ENCODE results near the gene GSX1.
"Not testable (repeated sequence)": the region's sequence is repeated elsewhere in the genome, so short reads cannot be mapped to it uniquely, and the experiment has no call there.

The GSX1 gene

GRCh38 chr13:27796544-27797227 is 4.4 kb downstream of the GSX1 start:
- Histone ChIP-seq H3K27me3 (ENCODE audit: control insufficient read depth, insufficient read depth, low read length) (peaks cover 87% of the 10 kb centered on the region), H3K36me3 (ENCODE audit: control insufficient read depth, insufficient read depth, low read length) (no peaks in the 10 kb centered on the region), H3K4me3 (ENCODE audit: low read length) (no peak overlapping the region), H3K9me3 (ENCODE audit: control insufficient read depth, low read length) (no peaks in the 10 kb centered on the region), H3K4me1 (ENCODE audit: control insufficient read depth, insufficient read depth, low read length) (peaks cover 9% of the 10 kb centered on the region), H3K9ac (ENCODE audit: low read length) (no peak overlapping the region)

- Histone ChIP-seq H3K9me3 (ENCODE audit: control insufficient read depth, low read length) (no peaks in the 10 kb centered on the region), H3K27me3 (ENCODE audit: control insufficient read depth, insufficient read depth, low read length) (peaks cover 81% of the 10 kb centered on the region), H3K9ac (ENCODE audit: low read length) (no peak overlapping the region), H3K36me3 (ENCODE audit: control insufficient read depth, insufficient read depth, low read length) (no peaks in the 10 kb centered on the region), H3K4me3 (ENCODE audit: low read length) (no peak overlapping the region), H3K4me1 (ENCODE audit: control insufficient read depth, insufficient read depth, low read length) (peaks cover 3% of the 10 kb centered on the region)
Observed at GRCh38 chr13:27797228-27797624, 4.9 kb downstream of the GSX1 start.

GRCh38 chr13:27806744-27807387 is 14.6 kb downstream of the GSX1 start:
- H3K9me3 ChIP-seq (ENCODE audit: control insufficient read depth, low read length) = no peaks in the 10 kb centered on the region
- H3K4me3 ChIP-seq (ENCODE audit: low read length) = no peak overlapping the region
- H3K9ac ChIP-seq (ENCODE audit: low read length) = no peak overlapping the region
- peaks cover 34% of the 10 kb centered on the region for H3K27me3 ChIP-seq (ENCODE audit: control insufficient read depth, insufficient read depth, low read length)
- no peaks in the 10 kb centered on the region for H3K36me3 ChIP-seq (ENCODE audit: control insufficient read depth, insufficient read depth, low read length)
- no peaks in the 10 kb centered on the region for H3K4me1 ChIP-seq (ENCODE audit: control insufficient read depth, insufficient read depth, low read length)

GRCh38 chr13:27808851-27809550 is 16.7 kb downstream of the GSX1 start:
- Histone ChIP-seq H3K4me1 (ENCODE audit: control insufficient read depth, insufficient read depth, low read length) (no peaks in the 10 kb centered on the region), H3K27me3 (ENCODE audit: control insufficient read depth, insufficient read depth, low read length) (peaks cover 39% of the 10 kb centered on the region)

GRCh38 chr13:27810009-27810408 is 17.7 kb downstream of the GSX1 start:
- no peaks in the 10 kb centered on the region for H3K4me1 ChIP-seq (ENCODE audit: control insufficient read depth, insufficient read depth, low read length)
- H3K36me3 ChIP-seq (ENCODE audit: control insufficient read depth, insufficient read depth, low read length) = no peaks in the 10 kb centered on the region
- no peak overlapping the region for H3K4me3 ChIP-seq (ENCODE audit: low read length)
- H3K27me3 ChIP-seq (ENCODE audit: control insufficient read depth, insufficient read depth, low read length) = peaks cover 41% of the 10 kb centered on the region
- H3K9me3 ChIP-seq (ENCODE audit: control insufficient read depth, low read length) = no peaks in the 10 kb centered on the region
- no peak overlapping the region for H3K9ac ChIP-seq (ENCODE audit: low read length)

More at GRCh38 chr13:27808851-27809550, 16.7 kb downstream of the GSX1 start:
- Histone ChIP-seq H3K9me3 (ENCODE audit: control insufficient read depth, low read length) (no peaks in the 10 kb centered on the region), H3K9ac (ENCODE audit: low read length) (no peak overlapping the region), H3K36me3 (ENCODE audit: control insufficient read depth, insufficient read depth, low read length) (no peaks in the 10 kb centered on the region), H3K4me3 (ENCODE audit: low read length) (no peak overlapping the region)

- Histone ChIP-seq H3K4me1 (ENCODE audit: control insufficient read depth, insufficient read depth, low read length) (no peaks in the 10 kb centered on the region), H3K4me3 (ENCODE audit: low read length) (no peak overlapping the region), H3K9ac (ENCODE audit: low read length) (no peak overlapping the region), H3K9me3 (ENCODE audit: control insufficient read depth, low read length) (no peaks in the 10 kb centered on the region), H3K27me3 (ENCODE audit: control insufficient read depth, insufficient read depth, low read length) (peaks cover 39% of the 10 kb centered on the region), H3K36me3 (ENCODE audit: control insufficient read depth, insufficient read depth, low read length) (no peaks in the 10 kb centered on the region)
Observed at GRCh38 chr13:27810461-27810860, 18.2 kb downstream of the GSX1 start.

- peaks cover 30% of the 10 kb centered on the region for H3K27me3 ChIP-seq (ENCODE audit: control insufficient read depth, insufficient read depth, low read length)
- no peaks in the 10 kb centered on the region for H3K36me3 ChIP-seq (ENCODE audit: control insufficient read depth, insufficient read depth, low read length)
- no peak overlapping the region for H3K4me3 ChIP-seq (ENCODE audit: low read length)
- no peak overlapping the region for H3K9ac ChIP-seq (ENCODE audit: low read length)
- H3K4me1 ChIP-seq (ENCODE audit: control insufficient read depth, insufficient read depth, low read length) = no peaks in the 10 kb centered on the region
- no peaks in the 10 kb centered on the region for H3K9me3 ChIP-seq (ENCODE audit: control insufficient read depth, low read length)
Observed at GRCh38 chr13:27813826-27814225, 21.5 kb downstream of the GSX1 start.

GRCh38 chr13:27817832-27818231 is 25.5 kb downstream of the GSX1 start:
- peaks cover 58% of the 10 kb centered on the region for H3K27me3 ChIP-seq (ENCODE audit: control insufficient read depth, insufficient read depth, low read length)
- not testable (repeated sequence) for H3K36me3 ChIP-seq (ENCODE audit: control insufficient read depth, insufficient read depth, low read length); H3K9ac ChIP-seq (ENCODE audit: low read length); H3K4me1 ChIP-seq (ENCODE audit: control insufficient read depth, insufficient read depth, low read length); H3K4me3 ChIP-seq (ENCODE audit: low read length); H3K9me3 ChIP-seq (ENCODE audit: control insufficient read depth, low read length)

- Histone ChIP-seq H3K27me3 (ENCODE audit: control insufficient read depth, insufficient read depth, low read length) (peaks cover 73% of the 10 kb centered on the region), H3K9me3 (ENCODE audit: control insufficient read depth, low read length) (no peaks in the 10 kb centered on the region), H3K4me1 (ENCODE audit: control insufficient read depth, insufficient read depth, low read length) (no peaks in the 10 kb centered on the region), H3K9ac (ENCODE audit: low read length) (no peak overlapping the region), H3K4me3 (ENCODE audit: low read length) (no peak overlapping the region), H3K36me3 (ENCODE audit: control insufficient read depth, insufficient read depth, low read length) (no peaks in the 10 kb centered on the region)
Observed at GRCh38 chr13:27820524-27821482, 28.5 kb downstream of the GSX1 start.

GRCh38 chr13:27821566-27821965 is 29.3 kb downstream of the GSX1 start:
- peaks cover 75% of the 10 kb centered on the region for H3K27me3 ChIP-seq (ENCODE audit: control insufficient read depth, insufficient read depth, low read length)
- H3K4me1 ChIP-seq (ENCODE audit: control insufficient read depth, insufficient read depth, low read length) = peaks cover 4% of the 10 kb centered on the region
- H3K9ac ChIP-seq (ENCODE audit: low read length) = no peak overlapping the region
- H3K9me3 ChIP-seq (ENCODE audit: control insufficient read depth, low read length) = no peaks in the 10 kb centered on the region
- H3K36me3 ChIP-seq (ENCODE audit: control insufficient read depth, insufficient read depth, low read length) = no peaks in the 10 kb centered on the region
- H3K4me3 ChIP-seq (ENCODE audit: low read length) = no peak overlapping the region

GRCh38 chr13:27822258-27822872 is 30.1 kb downstream of the GSX1 start:
- Histone ChIP-seq H3K4me1 (ENCODE audit: control insufficient read depth, insufficient read depth, low read length) (peaks cover 11% of the 10 kb centered on the region), H3K9me3 (ENCODE audit: control insufficient read depth, low read length) (no peaks in the 10 kb centered on the region), H3K4me3 (ENCODE audit: low read length) (no peak overlapping the region), H3K36me3 (ENCODE audit: control insufficient read depth, insufficient read depth, low read length) (no peaks in the 10 kb centered on the region), H3K27me3 (ENCODE audit: control insufficient read depth, insufficient read depth, low read length) (peaks cover 71% of the 10 kb centered on the region), H3K9ac (ENCODE audit: low read length) (no peak overlapping the region)
